ENCODE results near the gene ASS1.

DNA sequence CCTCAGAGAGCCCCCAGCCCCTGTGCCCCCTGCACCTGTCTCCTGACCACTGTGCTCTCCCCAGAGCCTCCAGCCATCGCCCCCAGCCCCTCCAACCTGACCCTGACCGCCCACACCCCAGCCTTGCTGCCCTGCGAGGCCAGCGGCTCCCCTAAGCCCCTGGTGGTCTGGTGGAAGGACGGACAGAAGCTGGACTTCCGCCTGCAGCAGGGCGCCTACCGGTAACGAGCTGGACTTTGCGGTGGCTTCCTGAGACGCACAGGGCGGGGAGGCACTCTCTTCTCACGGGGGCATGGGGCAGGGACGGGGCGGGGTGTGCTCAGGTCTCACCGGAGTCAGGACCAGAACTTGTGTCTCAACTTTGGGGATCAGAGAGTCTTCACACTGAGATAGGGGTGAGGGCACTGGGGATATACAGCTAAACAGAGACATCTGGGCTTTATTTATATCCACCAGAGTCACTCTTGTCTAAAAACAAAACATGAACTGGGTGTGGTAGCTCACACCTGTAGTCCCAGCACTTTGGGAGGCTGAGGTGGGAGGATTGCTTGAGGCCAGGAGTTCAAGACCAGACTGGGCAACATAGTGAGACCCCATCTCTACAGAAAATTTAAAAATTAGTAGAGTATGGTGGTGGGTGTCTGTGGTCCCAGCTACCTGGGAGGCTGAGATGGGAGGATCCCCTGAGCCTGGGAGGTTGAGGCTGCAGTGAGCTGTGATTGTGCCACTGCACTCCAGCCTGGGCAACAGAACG is 46.1 kb upstream of the ASS1 start:
- TF ChIP-seq CTCF (IDR thresholded peaks at IDR 0.05) (no peak), POLR2A (IDR thresholded peaks at IDR 0.05) (no peak)

Data from testis (tissue), 2 donors.